DMS79 treated with DMSO at 0.1 percent for 48 hours (cell line): ENCODE data around the gene HSPG2.
"Not testable (repeated sequence)": the region's sequence is repeated elsewhere in the genome, so short reads cannot be mapped to it uniquely, and the experiment has no call there.

Experiments used
- DNase-seq: peaks from one replicate; lab custom pipeline; 2025; lab: John Stamatoyannopoulos, UW

Gene HSPG2

DNA sequence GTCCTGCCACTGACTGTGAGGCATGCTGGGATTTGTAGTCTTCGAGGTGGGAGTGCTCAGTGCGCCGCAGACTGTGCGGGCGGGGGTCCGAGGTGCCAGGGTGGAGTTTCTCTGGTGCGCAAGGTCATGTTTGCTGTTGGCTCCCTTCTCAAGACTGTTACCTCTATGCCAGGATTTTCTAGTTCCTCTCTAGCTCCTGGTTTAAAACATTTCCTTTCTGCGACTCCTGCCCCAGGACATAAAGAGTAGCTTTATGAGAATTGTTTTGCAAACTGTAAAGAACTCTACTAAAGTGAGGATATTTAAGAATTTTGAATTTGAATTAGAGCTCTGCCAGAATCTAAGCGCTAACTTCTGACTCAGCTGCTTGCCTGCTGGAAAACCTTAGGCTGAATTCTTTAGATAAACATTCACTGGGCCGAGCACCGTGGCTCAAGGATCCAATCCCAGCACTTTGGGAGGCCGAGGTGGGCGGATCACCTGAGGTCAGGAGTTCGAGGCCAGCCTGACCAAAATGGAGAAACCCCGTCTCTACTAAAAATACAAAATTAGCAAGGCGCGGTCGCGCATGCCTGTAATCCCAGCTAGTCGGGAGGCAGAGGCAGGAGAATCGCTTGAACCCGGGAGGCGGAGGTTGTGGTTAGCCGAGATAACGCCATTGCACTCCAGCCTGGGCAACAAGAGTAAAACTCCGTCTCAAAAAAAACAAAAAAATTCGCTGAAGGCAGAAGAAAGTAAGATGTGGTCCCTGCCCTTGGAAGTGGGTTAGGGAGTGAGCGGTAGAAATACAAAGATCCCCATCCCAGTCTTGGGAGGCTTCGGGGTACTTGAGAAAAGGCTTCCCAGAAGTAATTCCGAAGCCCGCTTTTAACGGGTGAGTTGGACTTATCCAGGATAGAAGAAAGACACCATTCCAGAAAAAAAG lies 153.2 kb downstream of the HSPG2 start:
- peak; percentile 94 for DNase-seq

DNA sequence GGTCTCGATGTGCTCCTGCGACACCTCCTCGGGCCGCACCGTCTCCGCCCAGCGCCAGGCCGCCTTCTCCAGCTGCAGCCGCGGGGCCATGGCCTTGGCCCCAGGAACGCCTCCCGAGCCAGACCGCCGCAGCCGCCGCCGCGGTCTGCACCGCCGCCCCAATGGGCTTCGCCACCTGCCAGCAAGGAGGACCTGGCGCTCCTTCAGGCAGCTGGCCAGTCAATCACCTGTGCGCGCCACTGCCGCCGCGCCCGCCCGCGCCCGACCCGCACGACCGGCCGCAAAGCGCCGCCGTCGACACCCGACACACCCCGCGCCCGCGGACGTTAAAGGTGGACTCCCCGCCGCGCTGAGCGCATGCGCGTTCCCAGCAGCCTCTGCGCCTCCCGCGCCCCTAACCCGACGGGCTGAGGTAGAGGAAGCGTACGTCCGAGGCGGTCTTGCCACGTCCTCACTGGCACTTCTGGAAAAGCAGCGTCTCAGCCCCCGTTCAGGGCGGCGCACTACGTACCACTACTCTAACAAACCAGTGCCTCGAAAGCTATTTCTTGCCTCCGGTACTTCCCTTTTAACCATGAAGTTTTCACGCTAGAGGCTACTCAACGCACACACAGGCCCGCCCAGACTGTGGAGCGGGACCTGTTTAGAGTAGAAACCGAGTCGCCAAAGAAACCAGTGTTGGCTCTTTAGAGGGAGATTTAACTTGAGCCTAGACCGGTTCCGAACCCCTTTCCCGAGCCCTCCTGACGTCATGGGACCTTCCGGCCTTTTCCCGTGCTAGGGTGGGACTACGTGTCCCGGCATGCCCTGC lies 154.0 kb downstream of the HSPG2 start, which contains the start of gene USP48:
Gene USP48 (minus strand): TSS at position 282 of the 811 bp plus-strand sequence. CDS start 192 bp downstream, at position 90.
- peak; percentile 95 for DNase-seq

DNA sequence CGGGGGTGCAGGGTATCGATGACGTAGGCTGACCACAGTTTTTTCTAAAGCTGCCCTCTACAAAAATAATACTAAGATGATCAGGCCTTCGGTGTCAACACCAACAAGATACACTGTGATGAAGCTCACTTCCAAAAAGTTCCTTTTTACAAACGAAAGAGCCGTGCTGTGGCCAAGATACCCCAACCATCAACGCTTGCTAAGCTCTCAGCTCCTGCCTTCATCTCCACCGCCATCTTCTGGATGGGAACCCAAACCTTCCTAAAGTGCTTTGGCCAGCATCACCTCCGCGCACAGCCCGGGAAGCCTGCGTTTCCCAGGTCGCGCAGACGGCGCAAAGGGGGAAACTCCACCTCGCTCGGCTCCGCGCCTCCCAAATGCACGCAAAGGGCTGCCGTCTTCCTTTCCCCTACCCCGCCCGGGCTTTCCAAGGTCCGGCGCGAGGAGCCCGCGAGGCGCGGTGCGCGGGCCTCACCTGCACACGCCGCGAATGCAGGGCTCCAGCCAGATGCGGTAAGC lies 154.7 kb downstream of the HSPG2 start:
- peak; percentile 79 for DNase-seq

DNA sequence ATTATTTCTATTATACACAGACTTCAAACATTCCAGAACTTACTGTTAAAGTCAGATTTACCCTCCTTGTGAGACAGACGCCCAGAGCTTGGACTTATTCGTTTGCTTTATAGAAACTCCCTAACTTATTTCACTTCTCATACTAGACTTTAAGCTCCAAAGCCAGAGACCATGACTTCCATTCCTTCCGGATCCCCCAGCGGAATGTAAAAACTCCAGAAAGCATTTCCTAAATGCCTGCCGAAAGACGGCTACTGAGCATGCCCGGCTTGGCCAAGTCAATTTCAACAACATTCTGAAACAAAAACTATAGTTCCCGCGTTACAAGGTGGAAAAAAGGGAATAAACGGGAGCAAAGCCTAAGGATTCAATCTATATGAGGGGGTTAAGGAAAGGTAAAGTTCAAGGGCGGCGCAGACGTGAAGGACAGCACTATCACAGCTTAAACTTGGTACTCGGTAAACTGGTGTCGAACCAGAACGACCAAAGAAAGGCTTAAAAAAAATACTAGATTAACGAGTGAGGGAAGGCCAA lies 155.2 kb downstream of the HSPG2 start:
- DNase-seq: peak; percentile 71

DNA sequence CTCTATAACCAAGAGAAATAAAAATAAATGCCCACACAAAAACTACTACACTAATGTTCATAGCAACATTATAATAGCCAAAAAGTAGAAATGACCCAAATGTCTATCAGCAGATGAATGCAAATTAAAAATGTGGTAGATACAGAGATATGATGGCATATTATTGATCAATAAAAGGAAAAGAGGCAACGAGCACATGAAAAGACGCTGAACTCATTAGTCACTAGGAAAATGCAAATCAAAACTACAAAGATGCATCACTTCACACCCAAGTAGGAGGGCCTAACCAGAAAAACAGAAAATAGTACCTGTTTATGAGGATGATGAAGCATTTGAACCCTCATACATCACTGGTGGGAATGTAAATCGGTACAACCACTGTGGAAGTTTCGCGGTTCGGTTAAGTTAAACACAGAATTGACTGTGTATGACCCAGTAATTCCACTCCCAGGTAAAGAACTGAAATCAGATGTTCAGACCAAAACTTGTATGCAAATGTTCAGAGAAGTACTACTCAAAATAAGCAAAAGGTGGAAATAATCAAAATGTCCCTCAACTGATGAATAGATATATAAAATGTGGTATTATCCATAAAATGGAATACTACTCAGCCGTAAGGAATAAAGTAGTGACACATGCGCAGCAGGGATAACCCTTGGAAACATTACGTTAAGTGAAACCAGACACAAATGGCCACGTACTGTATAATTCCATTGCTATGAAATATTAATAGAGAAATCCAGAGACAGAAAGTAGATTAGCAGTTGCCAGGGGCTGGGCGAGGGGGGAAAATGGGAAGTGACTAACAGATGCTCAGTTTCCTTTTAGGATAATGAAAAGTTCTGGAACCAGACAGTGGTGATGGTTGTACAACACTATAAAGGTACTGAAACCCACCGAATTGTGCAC lies 157.2 kb downstream of the HSPG2 start:
- DNase-seq: no peak

DNA sequence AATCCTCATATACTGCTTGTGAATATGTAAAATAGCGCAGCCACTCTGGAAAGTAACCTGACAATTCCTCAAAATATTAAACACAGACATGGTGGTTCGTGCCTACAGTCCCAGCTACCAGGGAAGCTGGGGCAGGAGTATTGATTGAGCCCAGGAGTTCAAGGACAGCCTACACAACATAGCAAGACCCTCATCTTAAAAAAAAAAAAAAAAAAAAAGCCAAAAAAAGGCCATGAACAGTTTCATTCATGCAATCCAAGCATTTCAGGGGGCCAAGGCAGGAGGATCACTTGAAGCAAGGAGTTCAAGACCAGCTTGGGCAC lies 158.7 kb downstream of the HSPG2 start:
- DNase-seq: no peak

DNA sequence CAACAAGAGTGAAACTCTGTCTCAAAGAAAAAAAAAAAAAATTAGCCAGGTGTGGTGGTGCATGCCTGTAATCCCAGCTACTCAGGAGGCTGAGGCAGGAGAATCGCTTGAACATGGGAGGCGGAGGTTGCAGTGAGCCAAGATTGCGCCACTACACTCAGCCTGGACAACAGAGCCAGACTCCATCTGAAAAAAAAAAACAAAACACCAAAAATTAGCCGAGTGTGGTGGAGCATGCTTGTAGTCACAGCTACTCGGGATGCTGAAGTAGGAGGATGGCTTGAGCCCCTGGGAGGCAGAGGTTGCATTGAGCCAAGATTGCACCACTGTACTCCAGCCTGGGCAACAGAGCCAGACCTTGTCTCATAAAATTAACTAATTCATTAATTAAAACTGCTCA lies 160.2 kb downstream of the HSPG2 start:
- DNase-seq: not testable (repeated sequence)

DNA sequence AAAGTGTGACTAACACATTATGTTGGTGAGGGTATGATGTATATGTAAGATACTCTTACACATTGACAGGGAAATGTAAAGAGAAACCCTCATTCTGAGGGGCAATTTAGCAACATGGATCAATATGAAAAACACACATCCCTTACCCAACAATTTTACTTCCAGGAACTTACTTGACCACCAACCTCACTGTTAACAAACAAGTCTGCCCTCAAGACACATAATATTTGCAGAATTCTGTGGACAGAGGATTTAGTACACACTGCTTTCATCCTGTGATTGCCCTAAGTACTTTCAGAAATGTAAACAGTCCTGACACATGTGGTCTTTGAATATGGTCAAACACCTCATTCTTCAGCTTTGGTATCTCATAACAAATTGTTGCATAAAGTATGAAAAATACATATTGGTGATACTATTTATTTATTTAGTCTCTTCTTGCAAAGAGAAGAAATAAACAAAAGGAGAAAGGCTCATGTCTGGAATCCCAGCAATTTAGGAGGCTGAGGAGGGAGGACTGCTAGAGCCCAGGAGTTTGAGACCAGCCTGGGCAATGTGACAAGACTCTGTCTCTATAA lies 161.0 kb downstream of the HSPG2 start:
- no peak for DNase-seq

DNA sequence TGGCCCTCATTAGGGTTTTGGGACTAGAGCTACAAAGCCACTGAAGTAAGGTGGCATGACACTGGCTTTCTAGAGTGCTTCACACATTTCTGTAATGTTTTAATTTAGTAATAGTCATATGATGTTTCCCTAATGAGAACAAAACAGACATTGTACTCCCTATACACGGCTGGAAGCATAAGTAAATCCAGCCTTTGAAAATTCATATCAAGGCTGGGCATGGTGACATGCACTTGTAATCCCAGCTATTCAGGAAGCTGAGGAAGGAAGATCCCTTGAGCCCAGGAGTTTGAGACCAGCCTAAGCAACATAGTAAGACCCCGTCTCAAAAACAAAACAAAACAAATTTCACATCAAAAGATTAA lies 161.6 kb downstream of the HSPG2 start:
- no peak for DNase-seq

DNA sequence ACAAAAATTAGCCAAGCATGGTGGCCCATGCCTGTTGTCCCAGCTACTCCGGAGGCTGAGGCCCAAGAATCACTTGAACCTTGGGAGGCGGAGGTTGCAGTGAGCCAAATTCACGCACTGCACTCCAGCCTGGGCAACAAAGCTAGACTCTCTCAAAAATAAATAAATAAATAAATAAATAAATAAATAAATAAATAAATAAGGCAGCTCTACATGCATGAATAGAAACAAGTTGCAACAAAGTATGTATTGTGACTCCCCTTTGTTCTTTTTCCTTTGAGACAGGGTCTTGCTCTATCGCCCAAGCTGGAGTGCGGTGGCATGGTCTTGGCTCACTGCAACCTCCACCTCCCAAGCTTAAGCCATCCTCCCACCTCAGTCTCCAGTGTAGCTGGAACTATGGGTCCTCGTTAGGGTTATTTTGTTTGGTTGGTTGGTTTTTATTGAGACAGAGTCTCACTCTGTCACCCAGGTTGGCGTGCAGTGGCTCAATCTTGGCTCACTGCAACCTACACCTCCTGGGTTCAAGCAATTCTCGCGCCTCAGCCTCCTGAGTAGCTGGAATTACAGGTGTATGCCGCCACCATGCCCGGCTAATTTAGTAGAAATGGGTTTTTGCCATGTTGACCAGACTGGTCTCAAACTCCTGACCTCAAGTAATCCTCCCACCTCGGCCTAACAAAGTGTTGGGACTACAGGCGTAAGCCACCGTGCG lies 162.1 kb downstream of the HSPG2 start:
- DNase-seq: no peak

DNA sequence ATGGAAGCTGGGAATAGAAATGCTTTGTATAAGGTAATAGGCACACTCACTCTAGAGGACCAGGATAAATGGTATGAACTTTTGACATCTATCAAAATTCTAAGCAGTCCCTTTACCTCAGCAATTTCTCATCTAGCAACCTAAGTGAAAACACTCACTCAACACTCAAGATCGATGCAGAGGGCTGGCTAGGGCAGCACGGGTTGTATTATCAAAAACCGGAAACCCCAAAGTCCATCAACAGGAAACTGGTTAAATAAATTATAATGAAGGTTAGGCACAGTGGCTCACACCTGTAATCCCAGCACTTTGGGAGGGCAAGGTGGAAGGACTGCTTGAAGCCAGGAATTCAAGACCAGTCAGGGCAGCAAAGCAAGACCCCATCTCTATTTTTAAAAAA lies 163.5 kb downstream of the HSPG2 start:
- DNase-seq: no peak
